Caco-2 (cell line): Measurements from ENCODE around the gene PKM. TPM values are rescaled to one million over a fixed set of nuclear protein-coding genes. Genes with fewer than 3 reads are reported as not detected.
A peak's percentile ranks its signal among the peaks of the same experiment; 100 is the strongest.

Source experiments
- BruUV-seq: library from RNA; stranded (reverse); fragments of 400-500 nt; replicated peaks from 2 replicates; lab custom pipeline; 2021; lab: Mats Ljungman, UMichigan
- CTCF ChIA-PET: fragments of 300-600 bp; sonication (Branson Sonifier 250); formaldehyde crosslinking; loops from one replicate; lab custom pipeline; 2022; ENCODE audit warnings: antibody characterized with exemption; lab: Charles Lee
- POLR2A ChIA-PET: fragments of 300-600 bp; sonication (Branson Sonifier 250); formaldehyde crosslinking; loops from one replicate; lab custom pipeline; 2022; ENCODE audit warnings: antibody characterized with exemption; lab: Charles Lee
- DNase-seq, 2 experiments: peaks; one replicate each; pipeline versions ENCODE4 v3.0.0 to v3.0.0-alpha.2; 2020 to 2022
- H3K27me3 ChIP-seq: replicated peaks from 2 replicates; pipeline ENCODE4 v1.6.0; 2011; ENCODE audit warnings: low read length; ENCODE audit not compliant: control insufficient read depth, insufficient read depth
- H3K36me3 ChIP-seq: 2 replicates; pipeline ENCODE4 v1.5.1; 2011; ENCODE audit warnings: low read length; ENCODE audit not compliant: control insufficient read depth, insufficient read depth
- H3K4me1 ChIP-seq: fragments of 250-450 bp; sonication (Bioruptor Pico); 2 replicates; pipeline ENCODE4 v1.5.1; 2020; ENCODE audit warnings: mild to moderate bottlenecking
- H3K4me3 ChIP-seq: 2 replicates; pipeline ENCODE4 v1.5.1; 2011; ENCODE audit warnings: low read depth, mild to moderate bottlenecking, control low read depth, low read length
- H3K9me3 ChIP-seq: fragments of 250-450 bp; sonication (Bioruptor Pico); 2 replicates; pipeline ENCODE4 v1.5.1; 2020; ENCODE audit warnings: mild to moderate bottlenecking, moderate library complexity
- H3K27ac Mint-ChIP-seq: one replicate; pipeline ENCODE4 v1.8.0; 2022; ENCODE audit warnings: mixed read lengths; ENCODE audit not compliant: unreplicated experiment
- H3K27me3 Mint-ChIP-seq: one replicate; pipeline ENCODE4 v1.8.0; 2022; ENCODE audit warnings: mixed read lengths; ENCODE audit not compliant: insufficient read depth, unreplicated experiment
- H3K36me3 Mint-ChIP-seq: one replicate; pipeline ENCODE4 v1.8.0; 2022; ENCODE audit warnings: mild to moderate bottlenecking, mixed read lengths; ENCODE audit not compliant: insufficient read depth, unreplicated experiment
- H3K4me1 Mint-ChIP-seq: one replicate; pipeline ENCODE4 v1.8.0; 2022; ENCODE audit warnings: low read depth, mixed read lengths; ENCODE audit not compliant: unreplicated experiment
- H3K4me3 Mint-ChIP-seq: one replicate; pipeline ENCODE4 v1.8.0; 2022; ENCODE audit warnings: mild to moderate bottlenecking, moderate library complexity, mixed read lengths; ENCODE audit not compliant: unreplicated experiment
- H3K9me3 Mint-ChIP-seq: one replicate; pipeline ENCODE4 v1.8.0; 2022; ENCODE audit warnings: mixed read lengths; ENCODE audit not compliant: unreplicated experiment
- intact Hi-C: fragments of 100-400 bp; cut with micrococcal nuclease; formaldehyde crosslinking; loops from one replicate; pipeline ENCODE4 v1.10.0; 2022; ENCODE audit not compliant: unreplicated experiment
- total RNA-seq: library from RNA; stranded (reverse); gene quantifications from 2 replicates; pipeline ENCODE4 v1.2.3, GENCODE V29; 2022
- TF ChIP-seq, protein P1 (sequence below), 2 experiments: fragments of 200-600 bp in 1 of 2; IDR thresholded peaks; 1 replicate in 1 of 2; 2 replicates in 1 of 2; pipeline versions ENCODE4 v1.5.1 to v1.8.0; 2011 to 2022; ENCODE audit warnings: antibody characterized with exemption in 1 of 2, control low read depth in 1 of 2, inconsistent platforms in 1 of 2, low read depth in 1 of 2, low read length in 1 of 2, mild to moderate bottlenecking in 1 of 2, moderate library complexity in 1 of 2; ENCODE audit not compliant: insufficient read depth in 1 of 2, severe bottlenecking in 1 of 2, unreplicated experiment in 1 of 2

Gene PKM
- total RNA-seq, 1 experiment from 2014 or later, result 733 TPM

DNA sequence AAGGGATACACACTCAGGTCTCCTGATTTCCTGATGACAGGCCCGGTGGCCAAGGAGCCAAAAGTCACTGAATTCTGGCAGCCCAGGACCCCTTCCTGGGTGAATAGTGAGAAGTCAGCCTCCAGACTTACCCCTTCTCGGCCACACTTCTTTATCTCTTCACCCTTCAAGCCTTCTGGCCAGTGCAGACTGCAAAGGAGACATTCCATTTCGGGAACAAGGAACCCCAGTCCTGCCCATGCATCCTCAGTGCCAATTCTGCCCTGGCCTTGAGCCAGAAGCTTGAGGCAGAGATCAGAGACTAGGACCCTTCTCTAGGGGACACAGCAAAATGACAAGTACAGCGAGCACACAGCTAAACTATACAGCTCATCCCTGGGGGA lies 62.2 kb downstream of the PKM start:
- intact Hi-C loops, result no loop called here
- H3K4me1 Mint-ChIP-seq, result peaks cover 8% of the 10 kb centered on the region
- peaks cover 9% of the 10 kb centered on the region for H3K36me3 Mint-ChIP-seq
- no peaks in the 10 kb centered on the region for H3K9me3 Mint-ChIP-seq
- no peaks in the 10 kb centered on the region for H3K27me3 Mint-ChIP-seq
- POLR2A ChIA-PET, result no interaction called here
- CTCF ChIA-PET, result no interaction called here
- H3K27me3 ChIP-seq, result no peaks in the 10 kb centered on the region
- H3K4me3 ChIP-seq, result no peak overlapping the region
- H3K4me1 ChIP-seq, result peaks cover 40% of the 10 kb centered on the region
- peak overlapping the region; percentile 48 for H3K4me3 Mint-ChIP-seq
- no TSS peak for BruUV-seq
- no peak overlapping the region for H3K27ac Mint-ChIP-seq
- no peaks in the 10 kb centered on the region for H3K36me3 ChIP-seq
- no peak for DNase-seq
- TF ChIP-seq, protein P1, sequence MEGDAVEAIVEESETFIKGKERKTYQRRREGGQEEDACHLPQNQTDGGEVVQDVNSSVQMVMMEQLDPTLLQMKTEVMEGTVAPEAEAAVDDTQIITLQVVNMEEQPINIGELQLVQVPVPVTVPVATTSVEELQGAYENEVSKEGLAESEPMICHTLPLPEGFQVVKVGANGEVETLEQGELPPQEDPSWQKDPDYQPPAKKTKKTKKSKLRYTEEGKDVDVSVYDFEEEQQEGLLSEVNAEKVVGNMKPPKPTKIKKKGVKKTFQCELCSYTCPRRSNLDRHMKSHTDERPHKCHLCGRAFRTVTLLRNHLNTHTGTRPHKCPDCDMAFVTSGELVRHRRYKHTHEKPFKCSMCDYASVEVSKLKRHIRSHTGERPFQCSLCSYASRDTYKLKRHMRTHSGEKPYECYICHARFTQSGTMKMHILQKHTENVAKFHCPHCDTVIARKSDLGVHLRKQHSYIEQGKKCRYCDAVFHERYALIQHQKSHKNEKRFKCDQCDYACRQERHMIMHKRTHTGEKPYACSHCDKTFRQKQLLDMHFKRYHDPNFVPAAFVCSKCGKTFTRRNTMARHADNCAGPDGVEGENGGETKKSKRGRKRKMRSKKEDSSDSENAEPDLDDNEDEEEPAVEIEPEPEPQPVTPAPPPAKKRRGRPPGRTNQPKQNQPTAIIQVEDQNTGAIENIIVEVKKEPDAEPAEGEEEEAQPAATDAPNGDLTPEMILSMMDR (IDR thresholded peaks at IDR 0.05; ENCODE audit: insufficient read depth in 1 of 2, low read depth in 1 of 2, low read length in 1 of 2, severe bottlenecking in 1 of 2, unreplicated experiment in 1 of 2), result no peak
- H3K9me3 ChIP-seq, result no peaks in the 10 kb centered on the region

DNA sequence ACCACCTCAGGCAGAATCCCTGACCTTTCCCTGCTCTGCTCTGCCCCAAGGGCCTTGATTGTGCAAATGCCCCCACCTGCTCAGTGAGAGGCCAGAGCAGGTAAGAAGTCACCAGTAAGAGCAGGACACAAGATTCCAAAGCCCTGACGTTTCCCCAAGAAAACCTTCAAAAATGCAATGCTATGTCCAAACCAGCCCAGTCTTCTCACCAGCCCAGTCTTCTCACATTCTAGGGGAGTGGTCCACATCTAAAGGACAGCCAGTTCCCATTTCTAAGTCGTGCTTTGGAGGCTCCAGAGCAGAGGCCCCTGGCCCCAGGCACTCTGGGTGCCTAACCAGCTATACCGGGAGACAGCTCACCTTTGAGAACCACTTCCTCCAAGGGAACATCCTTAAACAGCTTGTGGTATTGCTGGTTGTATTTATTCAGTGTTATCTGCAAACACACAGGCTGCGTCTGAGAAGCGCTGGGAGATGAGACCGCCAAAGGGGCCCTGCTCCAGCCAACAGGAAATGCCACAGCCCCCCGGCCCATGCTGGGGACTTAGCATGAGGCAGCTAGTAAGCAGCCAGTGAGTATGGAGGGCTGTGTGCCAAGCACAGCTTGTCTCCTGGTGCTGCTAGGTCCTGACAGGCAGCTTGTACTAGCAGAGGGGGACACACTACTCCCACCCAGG lies 62.7 kb downstream of the PKM start:
- Histone ChIP-seq H3K4me3 (no peak overlapping the region), H3K27me3 (no peaks in the 10 kb centered on the region), H3K9me3 (no peaks in the 10 kb centered on the region), H3K36me3 (no peaks in the 10 kb centered on the region), H3K4me1 (peaks cover 40% of the 10 kb centered on the region)
- Mint-ChIP-seq H3K4me3 (peak overlapping the region; percentile 42), H3K9me3 (no peaks in the 10 kb centered on the region), H3K27me3 (no peaks in the 10 kb centered on the region), H3K4me1 (peaks cover 8% of the 10 kb centered on the region), H3K27ac (peak overlapping the region; percentile 81), H3K36me3 (peaks cover 9% of the 10 kb centered on the region)
- intact Hi-C loops, result no loop called here
- peak; percentile 64 to 73 for DNase-seq
- BruUV-seq, result TSS peak; percentile 71
- ChIA-PET POLR2A (no interaction called here), CTCF (interaction anchor here (0.6 kb wide), 1 partner anchor 12 kb away, joined by 3 read pairs; no protein-coding TSS in a partner anchor)
- TF ChIP-seq, protein P1 (IDR thresholded peaks at IDR 0.05; ENCODE audit: insufficient read depth in 1 of 2, low read depth in 1 of 2, low read length in 1 of 2, severe bottlenecking in 1 of 2, unreplicated experiment in 1 of 2), result no peak

DNA sequence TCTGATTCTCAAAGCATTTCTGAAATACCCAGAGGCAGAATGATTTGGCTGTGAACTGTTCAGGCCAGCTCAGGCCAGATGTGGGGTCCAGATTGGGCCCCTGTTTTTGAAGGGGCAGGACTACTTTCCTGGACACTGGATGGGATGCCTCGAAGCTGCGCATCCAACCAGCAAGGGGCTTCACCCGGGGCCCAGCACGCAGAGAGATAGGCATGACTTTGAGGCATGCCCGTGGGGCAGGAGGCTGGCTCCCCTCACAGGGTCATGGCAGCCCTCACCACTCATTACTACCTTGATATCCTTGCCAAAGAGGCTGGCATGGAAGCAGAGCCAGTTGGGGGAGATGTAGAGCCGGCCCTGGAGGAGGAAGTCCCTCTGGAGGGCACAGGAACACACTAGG lies 63.5 kb downstream of the PKM start:
- DNase-seq, result no peak
- Histone ChIP-seq H3K9me3 (no peaks in the 10 kb centered on the region), H3K27me3 (no peaks in the 10 kb centered on the region), H3K4me3 (no peak overlapping the region), H3K36me3 (no peaks in the 10 kb centered on the region), H3K4me1 (peaks cover 40% of the 10 kb centered on the region)
- intact Hi-C loops, result no loop called here
- TF ChIP-seq, protein P1 (IDR thresholded peaks at IDR 0.05; ENCODE audit: insufficient read depth in 1 of 2, low read depth in 1 of 2, low read length in 1 of 2, severe bottlenecking in 1 of 2, unreplicated experiment in 1 of 2), result no peak
- Mint-ChIP-seq H3K4me1 (peaks cover 8% of the 10 kb centered on the region), H3K27ac (peak overlapping the region; percentile 81), H3K9me3 (no peaks in the 10 kb centered on the region), H3K4me3 (no peak overlapping the region), H3K27me3 (no peaks in the 10 kb centered on the region), H3K36me3 (peaks cover 9% of the 10 kb centered on the region)
- TSS peak; percentile 42 for BruUV-seq
- CTCF ChIA-PET, result no interaction called here
- POLR2A ChIA-PET, result no interaction called here
